GM12878 (cell line): ENCODE results near the gene ALPP.
"Not testable (repeated sequence)": the region's sequence is repeated elsewhere in the genome, so short reads cannot be mapped to it uniquely, and the experiment has no call there.

Experiments used
- ATF3 ChIP-seq: IDR thresholded peaks from 2 replicates; pipeline ENCODE4 v1.6.1; 2011; ENCODE audit warnings: low read depth, mild to moderate bottlenecking, low read length, moderate library complexity, borderline replicate concordance; ENCODE audit errors: extremely low read depth
- CTCF ChIP-seq, 3 experiments: IDR thresholded peaks in 2 of 3; conservative IDR thresholded peaks in 1 of 3; 2 replicates each; pipeline ENCODE4 v1.5.1; 2011; ENCODE audit warnings: low read depth in 3 of 3, low read length in 3 of 3, mild to moderate bottlenecking in 3 of 3, control low read depth in 2 of 3, moderate library complexity in 2 of 3, inconsistent platforms in 1 of 3, mixed read lengths in 1 of 3; ENCODE audit not compliant: control insufficient read depth in 2 of 3, insufficient read depth in 1 of 3; ENCODE audit errors: extremely low read depth in 1 of 3
- ESRRA ChIP-seq: IDR thresholded peaks from 2 replicates; pipeline ENCODE4 v1.6.1; 2012; ENCODE audit warnings: mild to moderate bottlenecking, low read length, improper control_type of control experiment
- EZH2 ChIP-seq: IDR thresholded peaks from 2 replicates; pipeline ENCODE4 v1.6.1; 2012; ENCODE audit warnings: low read depth, mild to moderate bottlenecking, control low read depth, inconsistent platforms, low read length, borderline replicate concordance; ENCODE audit not compliant: control insufficient read depth
- FOXM1 ChIP-seq: IDR thresholded peaks from 2 replicates; pipeline ENCODE4 v1.6.1; 2012; ENCODE audit warnings: low read depth, mild to moderate bottlenecking, inconsistent platforms, low read length, moderate library complexity
- POLR2AphosphoS5 ChIP-seq: IDR thresholded peaks from 2 replicates; pipeline ENCODE4 v1.6.1; 2011; ENCODE audit warnings: mild to moderate bottlenecking, low read length, inconsistent platforms
- RAD21 ChIP-seq: IDR thresholded peaks from 2 replicates; pipeline ENCODE4 v1.6.1; 2011; ENCODE audit warnings: mild to moderate bottlenecking, low read depth, low read length, moderate library complexity; ENCODE audit not compliant: insufficient read depth
- SIN3A ChIP-seq: IDR thresholded peaks from 2 replicates; pipeline ENCODE4 v1.6.1; 2012; ENCODE audit warnings: low read depth, low read length, improper control_type of control experiment
- USF2 ChIP-seq: IDR thresholded peaks from 2 replicates; pipeline ENCODE4 v1.6.1; 2011; ENCODE audit warnings: low read depth, low read length, improper control_type of control experiment, borderline replicate concordance
- YY1 ChIP-seq: IDR thresholded peaks from 2 replicates; pipeline ENCODE4 v1.6.1; 2011; ENCODE audit warnings: low read depth, mild to moderate bottlenecking, low read length
- ZBED1 ChIP-seq: IDR thresholded peaks from 2 replicates; pipeline ENCODE4 v1.6.1; 2016; ENCODE audit warnings: borderline replicate concordance

GRCh38 chr2:232379610-232380590, 1.3 kb downstream of the ALPP start:
- not testable (repeated sequence) for TF ChIP-seq CTCF (IDR thresholded peaks at IDR 0.05 in 2 of 3, conservative IDR thresholded peaks at IDR 0.05 in 1 of 3; ENCODE audit: control insufficient read depth in 2 of 3, extremely low read depth in 1 of 3, insufficient read depth in 1 of 3, low read depth in 3 of 3, low read length in 3 of 3); SIN3A; USF2; ESRRA; ZBED1; YY1; POLR2AphosphoS5; FOXM1; RAD21; ATF3; EZH2
